GM12872 (cell line): ENCODE data around the gene WHRN.

ENCODE experiments used
- CTCF ChIP-seq: IDR thresholded peaks from 3 replicates; pipeline ENCODE4 v1.5.1; 2011; ENCODE audit warnings: low read depth, mild to moderate bottlenecking, low read length, moderate library complexity; ENCODE audit not compliant: insufficient read depth

WHRN gene

GRCh38 chr9:114406441-114406840, 98.8 kb downstream of the WHRN start:
- TF ChIP-seq CTCF, result no peak

- TF ChIP-seq CTCF, result peak; percentile 85
Observed at GRCh38 chr9:114405294-114406034, 99.8 kb downstream of the WHRN start.

GRCh38 chr9:114404531-114404930, 100.7 kb downstream of the WHRN start:
- no peak for TF ChIP-seq CTCF

- no peak for TF ChIP-seq CTCF
Observed at GRCh38 chr9:114403153-114403756, 102.0 kb downstream of the WHRN start.

GRCh38 chr9:114401344-114401743, 103.9 kb downstream of the WHRN start:
- no peak for TF ChIP-seq CTCF

DNA sequence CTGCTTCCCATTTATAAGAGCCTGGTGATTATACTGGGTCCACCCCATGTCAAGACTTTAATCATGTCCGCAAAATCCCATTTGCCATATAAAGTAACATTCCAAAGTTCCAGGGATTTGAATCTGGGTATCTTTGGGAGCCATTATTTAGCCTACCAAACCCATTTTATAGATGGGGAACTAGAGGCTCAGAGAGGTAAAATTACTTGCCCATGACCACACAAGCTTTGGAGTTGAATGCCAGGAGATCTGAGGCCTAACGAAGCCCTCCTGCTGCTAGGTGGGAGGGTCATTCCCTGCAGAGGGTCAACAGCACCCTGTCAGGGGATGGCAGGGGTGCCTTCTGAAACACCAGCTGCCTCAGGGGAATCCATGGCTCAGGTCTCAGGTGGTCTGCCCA, 104.5 kb downstream of the WHRN start:
- TF ChIP-seq CTCF, result no peak

DNA sequence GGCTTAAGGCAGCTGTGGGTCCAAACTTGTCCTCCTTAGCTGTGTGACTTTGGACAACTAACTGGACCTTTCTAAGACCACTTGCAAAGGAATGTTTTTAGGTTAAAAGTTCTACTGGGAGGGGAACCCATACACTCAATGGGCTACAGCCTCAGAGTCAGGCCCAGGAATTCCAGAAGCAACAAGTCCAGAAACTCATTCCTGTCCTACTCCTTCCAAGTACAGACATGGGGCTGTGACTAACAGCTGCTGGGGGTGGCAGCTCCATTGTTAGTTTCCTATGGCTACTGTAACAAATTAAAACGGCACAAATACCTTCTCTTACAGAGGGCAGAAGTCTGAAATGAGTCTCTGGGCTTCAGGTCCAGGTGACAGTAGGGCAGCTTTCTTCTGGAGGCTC, 105.1 kb downstream of the WHRN start:
- no peak for TF ChIP-seq CTCF
